Ishikawa (cell line): ENCODE data around the gene CYBRD1.

ENCODE experiments used
- CEBPB ChIP-seq: IDR thresholded peaks from 2 replicates; pipeline ENCODE4 v1.6.1; 2012
- CREB1 ChIP-seq: IDR thresholded peaks from 2 replicates; pipeline ENCODE4 v1.6.1; 2012; ENCODE audit warnings: low read depth
- EGR1 ChIP-seq: IDR thresholded peaks from 2 replicates; pipeline ENCODE4 v1.6.1; 2012
- EP300 ChIP-seq: IDR thresholded peaks from 2 replicates; pipeline ENCODE4 v1.6.1; 2012; ENCODE audit warnings: borderline replicate concordance
- FOXM1 ChIP-seq: IDR thresholded peaks from 2 replicates; pipeline ENCODE4 v1.6.1; 2012; ENCODE audit warnings: low read depth, borderline replicate concordance
- NFIC ChIP-seq: IDR thresholded peaks from 2 replicates; pipeline ENCODE4 v1.6.1; 2012
- RAD21 ChIP-seq: IDR thresholded peaks from 2 replicates; pipeline ENCODE4 v1.6.1; 2012; ENCODE audit warnings: low read depth
- TAF1 ChIP-seq: IDR thresholded peaks from 2 replicates; pipeline ENCODE4 v1.6.1; 2012; ENCODE audit warnings: low read depth, mild to moderate bottlenecking
- TCF12 ChIP-seq: IDR thresholded peaks from 2 replicates; pipeline ENCODE4 v1.6.1; 2012; ENCODE audit warnings: low read depth
- TEAD4 ChIP-seq: IDR thresholded peaks from 2 replicates; pipeline ENCODE4 v1.6.1; 2012
- USF1 ChIP-seq: IDR thresholded peaks from 2 replicates; pipeline ENCODE4 v1.6.1; 2012
- YY1 ChIP-seq: IDR thresholded peaks from 2 replicates; pipeline ENCODE4 v1.6.1; 2012; ENCODE audit warnings: low read depth
- ZBTB7A ChIP-seq: IDR thresholded peaks from 2 replicates; pipeline ENCODE4 v1.6.1; 2012; ENCODE audit warnings: low read depth
- TF ChIP-seq, protein P1 (sequence below): IDR thresholded peaks from 2 replicates; pipeline ENCODE4 v1.6.1; 2012; ENCODE audit warnings: low read depth, mild to moderate bottlenecking
- TF ChIP-seq, protein P2 (sequence below): IDR thresholded peaks from 2 replicates; pipeline ENCODE4 v1.6.1; 2012

Gene CYBRD1

DNA sequence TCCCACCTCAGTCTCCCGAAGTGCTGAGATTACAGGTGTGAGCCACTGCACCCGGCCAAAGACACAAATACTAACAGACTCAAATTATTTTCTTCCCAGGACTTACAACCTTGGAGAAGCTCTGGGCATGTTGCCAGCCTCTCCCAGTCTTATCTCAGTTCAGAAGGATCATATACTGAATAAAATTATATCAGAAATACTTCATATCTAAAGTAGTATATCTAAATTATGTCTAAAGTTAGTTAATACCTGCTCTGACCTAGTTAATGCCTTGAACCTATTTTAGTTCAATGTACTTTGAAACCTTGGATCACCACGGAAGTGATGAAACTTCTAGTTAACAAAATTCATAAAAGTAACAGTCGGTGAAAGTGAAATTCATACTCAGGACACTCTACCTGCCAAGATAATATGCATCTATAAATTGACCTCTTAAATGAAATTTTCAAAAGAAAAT lies 34.4 kb upstream of the CYBRD1 start:
- TF ChIP-seq, protein P1, sequence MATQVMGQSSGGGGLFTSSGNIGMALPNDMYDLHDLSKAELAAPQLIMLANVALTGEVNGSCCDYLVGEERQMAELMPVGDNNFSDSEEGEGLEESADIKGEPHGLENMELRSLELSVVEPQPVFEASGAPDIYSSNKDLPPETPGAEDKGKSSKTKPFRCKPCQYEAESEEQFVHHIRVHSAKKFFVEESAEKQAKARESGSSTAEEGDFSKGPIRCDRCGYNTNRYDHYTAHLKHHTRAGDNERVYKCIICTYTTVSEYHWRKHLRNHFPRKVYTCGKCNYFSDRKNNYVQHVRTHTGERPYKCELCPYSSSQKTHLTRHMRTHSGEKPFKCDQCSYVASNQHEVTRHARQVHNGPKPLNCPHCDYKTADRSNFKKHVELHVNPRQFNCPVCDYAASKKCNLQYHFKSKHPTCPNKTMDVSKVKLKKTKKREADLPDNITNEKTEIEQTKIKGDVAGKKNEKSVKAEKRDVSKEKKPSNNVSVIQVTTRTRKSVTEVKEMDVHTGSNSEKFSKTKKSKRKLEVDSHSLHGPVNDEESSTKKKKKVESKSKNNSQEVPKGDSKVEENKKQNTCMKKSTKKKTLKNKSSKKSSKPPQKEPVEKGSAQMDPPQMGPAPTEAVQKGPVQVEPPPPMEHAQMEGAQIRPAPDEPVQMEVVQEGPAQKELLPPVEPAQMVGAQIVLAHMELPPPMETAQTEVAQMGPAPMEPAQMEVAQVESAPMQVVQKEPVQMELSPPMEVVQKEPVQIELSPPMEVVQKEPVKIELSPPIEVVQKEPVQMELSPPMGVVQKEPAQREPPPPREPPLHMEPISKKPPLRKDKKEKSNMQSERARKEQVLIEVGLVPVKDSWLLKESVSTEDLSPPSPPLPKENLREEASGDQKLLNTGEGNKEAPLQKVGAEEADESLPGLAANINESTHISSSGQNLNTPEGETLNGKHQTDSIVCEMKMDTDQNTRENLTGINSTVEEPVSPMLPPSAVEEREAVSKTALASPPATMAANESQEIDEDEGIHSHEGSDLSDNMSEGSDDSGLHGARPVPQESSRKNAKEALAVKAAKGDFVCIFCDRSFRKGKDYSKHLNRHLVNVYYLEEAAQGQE, result no peak

DNA sequence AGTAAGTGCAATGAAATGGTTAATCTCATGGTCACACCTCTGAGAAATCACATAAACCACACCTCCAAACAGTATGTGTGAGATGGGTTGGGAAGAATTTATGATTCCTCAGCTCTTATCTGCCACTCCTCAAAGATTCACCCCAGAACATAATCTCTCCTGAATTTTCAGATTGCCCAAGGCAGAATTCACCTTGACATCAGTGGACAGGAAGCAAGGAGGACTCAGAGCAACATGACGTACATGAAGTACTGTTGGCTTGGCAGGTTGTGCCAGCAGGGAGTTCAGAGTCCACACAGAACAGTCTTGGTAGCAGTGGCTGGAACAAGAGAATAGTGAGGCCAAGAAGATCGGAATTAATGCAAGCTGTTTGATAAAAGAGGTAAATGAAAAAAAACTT lies 31.7 kb upstream of the CYBRD1 start:
- TF ChIP-seq, protein P2, sequence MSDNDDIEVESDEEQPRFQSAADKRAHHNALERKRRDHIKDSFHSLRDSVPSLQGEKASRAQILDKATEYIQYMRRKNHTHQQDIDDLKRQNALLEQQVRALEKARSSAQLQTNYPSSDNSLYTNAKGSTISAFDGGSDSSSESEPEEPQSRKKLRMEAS, result no peak
- TF ChIP-seq TEAD4, result no peak
- TF ChIP-seq USF1, result no peak
- TF ChIP-seq NFIC, result no peak
- no peak for TF ChIP-seq FOXM1
- TF ChIP-seq ZBTB7A, result no peak
- TF ChIP-seq EP300, result no peak

DNA sequence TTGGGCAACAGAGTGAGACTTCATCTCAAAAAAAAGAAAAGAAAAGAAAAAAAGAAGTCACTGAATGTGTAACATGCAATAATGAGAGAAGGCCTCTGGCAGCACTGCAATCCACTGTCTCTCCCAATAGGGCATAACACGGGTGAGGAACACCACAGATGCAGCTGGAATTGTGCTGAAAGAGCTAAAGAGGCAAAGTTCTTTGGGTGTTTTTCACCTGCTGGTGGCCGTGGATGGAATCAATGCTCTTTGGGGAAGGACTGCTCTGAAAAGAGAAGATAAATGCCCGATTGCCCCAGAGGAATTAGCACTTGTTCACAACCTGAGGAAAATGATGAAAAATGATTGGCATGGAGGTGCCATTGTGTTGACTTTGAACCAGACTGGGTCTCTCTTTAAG lies 31.0 kb upstream of the CYBRD1 start:
- no peak for TF ChIP-seq ZBTB7A
- TF ChIP-seq TAF1, result no peak
- no peak for TF ChIP-seq USF1
- TF ChIP-seq YY1, result no peak
- TF ChIP-seq EP300, result no peak
- TF ChIP-seq TCF12, result no peak
- TF ChIP-seq, protein P1, result no peak
- no peak for TF ChIP-seq CREB1
- TF ChIP-seq EGR1, result no peak
- TF ChIP-seq FOXM1, result no peak
- TF ChIP-seq TEAD4, result no peak
- TF ChIP-seq CEBPB, result no peak
- no peak for TF ChIP-seq NFIC
- TF ChIP-seq, protein P2, result no peak
- TF ChIP-seq RAD21, result no peak

DNA sequence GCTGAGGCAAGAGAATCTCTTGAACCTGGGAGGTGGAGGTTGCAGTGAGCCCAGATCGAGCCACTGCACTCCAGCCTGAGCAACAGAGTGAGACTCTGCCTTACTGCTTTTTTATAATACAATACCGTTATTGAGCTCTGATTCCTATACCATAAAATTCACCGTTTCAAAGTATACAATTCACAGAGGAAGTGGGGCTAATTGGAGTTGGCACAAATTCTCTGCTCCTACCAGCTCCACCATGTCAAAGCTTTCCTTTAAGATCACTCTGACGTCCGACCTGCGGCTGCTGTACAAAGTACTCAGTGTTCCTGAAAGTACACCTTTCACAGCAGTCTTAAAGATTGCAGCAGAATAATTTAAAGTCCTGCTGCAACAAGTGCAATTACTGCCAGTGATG lies 29.6 kb upstream of the CYBRD1 start:
- TF ChIP-seq CEBPB (no peak), FOXM1 (no peak), USF1 (no peak), CREB1 (no peak), YY1 (no peak), EP300 (no peak), ZBTB7A (no peak), TCF12 (no peak), NFIC (no peak), RAD21 (no peak), EGR1 (no peak), TEAD4 (no peak), TAF1 (no peak)
- TF ChIP-seq, protein P1, result no peak
- TF ChIP-seq, protein P2, result no peak
